Activated naive CD4-positive, alpha-beta T cell treated with anti-CD3 and anti-CD28 coated beads, Interleukin-2, amount 10 ng/mL, durations not matched to agents 5 hours and 36 hours (primary cell): ENCODE measurements around the gene BHLHA9. TPM values are rescaled to one million over a fixed set of nuclear protein-coding genes. Genes with fewer than 3 reads are reported as not detected.

ENCODE experiments used
- total RNA-seq, 2 experiments: library from RNA; stranded (reverse); gene quantifications; one replicate each; pipeline ENCODE4 v1.2.3, GENCODE V29; 2021

The BHLHA9 gene
- not detected for total RNA-seq

DNA sequence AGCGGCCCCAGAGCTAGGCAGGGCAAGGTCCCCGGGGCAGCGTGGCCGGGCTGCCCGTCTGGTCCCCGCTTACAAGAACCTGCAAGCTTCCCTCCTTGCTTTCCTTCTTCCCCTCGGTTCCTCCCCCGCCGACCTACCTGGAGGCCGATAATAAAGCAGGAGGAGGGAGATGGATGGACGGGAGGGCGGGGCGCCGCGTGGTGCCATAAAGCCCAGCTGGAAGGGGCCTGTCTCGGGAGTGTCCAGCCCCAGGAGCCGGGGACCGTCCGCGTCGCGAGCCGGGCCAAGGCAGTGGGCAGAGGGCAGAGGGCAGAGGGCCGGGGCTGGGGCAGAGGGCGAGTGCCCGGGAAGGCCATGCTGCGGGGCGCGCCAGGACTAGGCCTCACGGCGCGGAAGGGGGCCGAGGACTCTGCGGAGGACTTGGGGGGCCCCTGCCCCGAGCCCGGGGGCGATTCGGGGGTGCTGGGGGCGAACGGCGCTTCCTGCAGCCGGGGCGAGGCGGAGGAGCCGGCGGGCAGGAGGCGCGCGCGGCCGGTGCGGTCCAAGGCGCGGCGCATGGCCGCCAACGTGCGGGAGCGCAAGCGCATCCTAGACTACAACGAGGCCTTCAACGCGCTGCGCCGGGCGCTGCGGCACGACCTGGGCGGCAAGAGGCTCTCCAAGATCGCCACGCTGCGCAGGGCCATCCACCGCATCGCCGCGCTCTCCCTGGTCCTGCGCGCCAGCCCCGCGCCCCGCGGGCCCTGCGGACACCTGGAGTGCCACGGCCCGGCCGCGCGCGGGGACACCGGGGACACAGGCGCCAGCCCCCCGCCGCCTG, at the start of gene BHLHA9:
BHLHA9 (plus strand) TSS at position 235 of the 820 bp plus-strand sequence; CDS start at position 355, 120 bp downstream.

Other genes with a start within 250 kb of the BHLHA9 start
- 100 to 1,000 TPM; 142 to 147 TPM for gene ABR, start 90.5 kb upstream of the BHLHA9 start, total RNA-seq
- 1 to 10 TPM in 1 of 2 experiments, under 1 TPM in 1; 0.87 to 1.3 TPM for gene TRARG1, start 9.2 kb downstream of the BHLHA9 start, total RNA-seq
- gene YWHAE, start 129.8 kb downstream of the BHLHA9 start, total RNA-seq: 100 to 1,000 TPM; 296 to 317 TPM
- 10 to 100 TPM; 16.6 to 16.9 TPM for gene CRK, start 185.8 kb downstream of the BHLHA9 start, total RNA-seq
- gene MYO1C, start 222.2 kb downstream of the BHLHA9 start, total RNA-seq: 10 to 100 TPM; 32.9 to 35.2 TPM
- 10 to 100 TPM; 49.0 to 52.5 TPM for gene INPP5K, start 246.2 kb downstream of the BHLHA9 start, total RNA-seq